ENCODE measurements around the gene PGAM2. TPM values are rescaled to one million over a fixed set of nuclear protein-coding genes. Genes with fewer than 3 reads are reported as not detected.

PGAM2 gene
- total and polyA plus RNA-seq, 7 donors, result 214 to 1,581 (median 333) TPM

DNA sequence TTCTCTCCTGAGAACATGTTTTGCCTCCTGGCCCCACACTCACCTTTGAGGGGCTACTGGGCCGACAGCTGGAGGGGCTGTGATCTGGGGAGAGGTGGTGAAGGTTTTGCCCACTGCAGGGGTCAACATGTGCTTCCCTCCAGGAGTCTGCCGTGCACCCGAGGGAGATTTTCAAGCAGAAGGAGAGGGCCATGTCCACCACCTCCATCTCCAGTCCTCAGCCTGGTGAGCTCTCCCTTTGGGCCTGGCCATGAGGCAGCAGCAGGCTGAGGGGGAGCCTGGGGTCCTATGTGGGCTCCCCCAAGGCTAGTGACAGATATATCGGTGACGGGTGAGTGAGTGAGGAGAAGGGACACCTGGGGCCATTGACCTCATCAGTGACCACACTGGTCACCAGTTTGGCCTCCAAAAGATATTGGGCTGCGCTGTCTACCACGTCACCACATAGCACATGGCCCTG is 6.6 kb downstream of the PGAM2 start:
- Histone ChIP-seq H3K36me3 (ENCODE audit: insufficient read depth in 1 of 2, low read depth in 1 of 2) (peaks cover 2 to 80% of the 10 kb centered on the region in 2 donors), H3K27me3 (ENCODE audit: insufficient read depth in 3 of 3, low read length in 2 of 3) (no peaks in the 10 kb centered on the region), H3K27ac (no peak overlapping the region), H3K4me1 (peaks cover 31% of the 10 kb centered on the region), H3K9me3 (no peaks in the 10 kb centered on the region), H3K4me3 (no peak overlapping the region)
- 75 to 91% (median 77%) methylated on average over 7 of the region's 7 CpGs for WGBS, 3 donors
- TF ChIP-seq CTCF (IDR thresholded peaks at IDR 0.05), result no peak
- DNase-seq, result peak; percentile 1 to 12
- intact Hi-C loops (cut with DNase I), result no loop called here
- no peak for ATAC-seq

GRCh38 chr7:44057849-44058758 is 7.3 kb downstream of the PGAM2 start:
- Histone ChIP-seq H3K4me3 (no peak overlapping the region), H3K27me3 (ENCODE audit: insufficient read depth in 3 of 3, low read length in 2 of 3) (no peaks in the 10 kb centered on the region), H3K9me3 (no peaks in the 10 kb centered on the region), H3K27ac (no peak overlapping the region), H3K36me3 (ENCODE audit: insufficient read depth in 1 of 2, low read depth in 1 of 2) (peaks cover 3 to 87% of the 10 kb centered on the region in 2 donors), H3K4me1 (peaks cover 24% of the 10 kb centered on the region)
- WGBS, 3 donors, result 78 to 92% (median 81%) methylated on average over 28 to 30 of the region's 30 CpGs
- no peak for TF ChIP-seq CTCF (IDR thresholded peaks at IDR 0.05)
- DNase-seq (peak in 1 of 2 donors; percentile 48), ATAC-seq (peak in 3 of 4 donors; percentile 14 to 31 (median 15))
- intact Hi-C loops (cut with DNase I), result no loop called here

DNA sequence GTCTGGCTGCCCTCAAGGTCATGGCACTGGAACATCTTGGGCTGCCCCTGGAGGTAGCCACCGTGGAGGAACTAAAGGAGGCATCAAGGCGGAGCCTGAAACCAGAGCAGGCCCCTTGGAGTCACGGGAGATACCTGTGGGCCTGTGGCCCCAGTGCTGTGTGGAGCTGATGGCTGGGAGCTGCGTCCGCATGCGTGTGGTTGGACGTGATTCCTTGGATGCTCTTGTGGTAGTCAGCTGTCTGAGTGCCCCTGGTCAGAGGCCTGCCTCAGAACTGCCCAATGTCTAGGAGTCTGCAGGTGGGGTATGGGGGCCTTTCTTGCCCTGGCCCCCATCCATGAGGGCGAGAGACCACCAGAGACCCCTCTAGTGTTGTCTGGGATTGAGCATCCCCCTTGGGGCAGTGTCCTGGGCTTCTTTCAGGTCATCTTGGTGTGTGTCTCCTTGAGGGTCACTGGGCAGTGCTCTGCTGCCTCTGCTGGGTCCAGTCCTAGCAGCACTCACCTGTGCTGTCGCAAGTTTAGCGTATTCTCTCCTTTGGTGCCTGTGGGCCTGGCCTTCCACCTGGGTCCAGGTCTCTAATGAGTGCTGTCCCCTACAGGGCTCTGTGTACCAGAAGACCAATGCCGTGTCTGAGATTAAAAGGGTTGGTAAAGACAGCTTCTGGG is 8.1 kb downstream of the PGAM2 start:
- intact Hi-C loops (cut with DNase I), result no loop called here
- no peak for TF ChIP-seq CTCF (IDR thresholded peaks at IDR 0.05)
- DNase-seq (peak in 1 of 2 donors; percentile 50), ATAC-seq (peak in 2 of 4 donors; percentile 5 to 9)
- no peaks in the 10 kb centered on the region for H3K27me3 ChIP-seq (ENCODE audit: insufficient read depth in 3 of 3, low read length in 2 of 3)
- no peak overlapping the region for H3K4me3 ChIP-seq
- 59 to 85% (median 63%) methylated on average over 11 of the region's 11 CpGs for WGBS, 3 donors
- H3K27ac ChIP-seq, result no peak overlapping the region
- H3K36me3 ChIP-seq (ENCODE audit: insufficient read depth in 1 of 2, low read depth in 1 of 2), result peaks cover 7 to 95% of the 10 kb centered on the region in 2 donors
- H3K9me3 ChIP-seq, result no peaks in the 10 kb centered on the region
- H3K4me1 ChIP-seq, result peaks cover 18% of the 10 kb centered on the region

DNA sequence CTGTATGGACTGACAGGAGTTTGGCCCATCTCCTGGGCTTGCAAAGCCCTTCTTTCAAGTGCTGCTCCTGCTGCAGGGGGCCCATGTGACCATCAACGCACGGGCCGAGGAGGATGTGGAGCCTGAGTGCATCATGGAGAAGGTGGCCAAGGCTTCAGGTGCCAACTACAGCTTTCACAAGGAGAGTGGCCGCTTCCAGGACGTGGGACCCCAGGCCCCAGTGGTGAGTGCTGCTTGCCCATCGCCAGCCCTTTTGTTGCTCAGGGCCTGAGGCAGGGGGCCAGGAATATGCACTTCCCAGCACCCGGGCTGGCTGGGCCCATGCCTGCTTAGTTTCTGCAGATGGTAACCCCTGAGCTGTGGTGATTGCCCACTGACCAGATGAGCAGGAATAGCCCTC is 8.7 kb downstream of the PGAM2 start:
- peak in 1 of 2 donors; percentile 42 for DNase-seq

More for the DNA sequence above, 8.7 kb downstream of the PGAM2 start:
- H3K27ac ChIP-seq, result no peak overlapping the region
- H3K27me3 ChIP-seq (ENCODE audit: insufficient read depth in 3 of 3, low read length in 2 of 3), result no peaks in the 10 kb centered on the region
- H3K9me3 ChIP-seq, result no peaks in the 10 kb centered on the region
- TF ChIP-seq CTCF (IDR thresholded peaks at IDR 0.05), result no peak
- H3K4me3 ChIP-seq, result no peak overlapping the region
- H3K4me1 ChIP-seq, result peaks cover 12% of the 10 kb centered on the region
- H3K36me3 ChIP-seq (ENCODE audit: insufficient read depth in 1 of 2, low read depth in 1 of 2), result peaks cover 7 to 95% of the 10 kb centered on the region in 2 donors
- intact Hi-C loops (cut with DNase I), result no loop called here
- no peak for ATAC-seq
- 70 to 88% (median 74%) methylated on average over 7 of the region's 7 CpGs for WGBS, 3 donors

All from psoas muscle (tissue), 8 donors.